ENCODE measurements around the gene COQ5.
"Not testable (repeated sequence)": the region's sequence is repeated elsewhere in the genome, so short reads cannot be mapped to it uniquely, and the experiment has no call there.

Gene COQ5

GRCh38 chr12:120528861-120529525 lies at the start of gene COQ5:
COQ5 (minus strand) TSS chr12:120529158; CDS start chr12:120529141, 17 bp downstream.
- DNase-seq = peak; percentile 88

- no peak for DNase-seq
These were observed 45.1 kb upstream of the COQ5 start for GRCh38 chr12:120574106-120574505.

GRCh38 chr12:120573560-120573959 lies 44.6 kb upstream of the COQ5 start:
- DNase-seq = no peak

GRCh38 chr12:120571299-120571698 lies 42.3 kb upstream of the COQ5 start:
- no peak for DNase-seq

- DNase-seq = no peak
These were observed 34.5 kb upstream of the COQ5 start for GRCh38 chr12:120563495-120563894.

GRCh38 chr12:120562906-120563305 lies 33.9 kb upstream of the COQ5 start:
- DNase-seq = no peak

GRCh38 chr12:120557589-120557988 lies 28.6 kb upstream of the COQ5 start:
- DNase-seq = no peak

- no peak for DNase-seq
These were observed 25.7 kb upstream of the COQ5 start for GRCh38 chr12:120554678-120555077.

- DNase-seq = no peak
These were observed 17.1 kb upstream of the COQ5 start for GRCh38 chr12:120546050-120546386.

- no peak for DNase-seq
These were observed 15.7 kb upstream of the COQ5 start for GRCh38 chr12:120544691-120545090.

- DNase-seq = no peak
These were observed 13.2 kb upstream of the COQ5 start for GRCh38 chr12:120542166-120542565.

- DNase-seq = no peak
These were observed 11.5 kb upstream of the COQ5 start for GRCh38 chr12:120540445-120540844.

- DNase-seq = no peak
These were observed 10.3 kb upstream of the COQ5 start for GRCh38 chr12:120539303-120539702.

- no peak for DNase-seq
These were observed 9.6 kb upstream of the COQ5 start for GRCh38 chr12:120538281-120539156.

- no peak for DNase-seq
These were observed 8.9 kb upstream of the COQ5 start for GRCh38 chr12:120537856-120538220.

GRCh38 chr12:120536064-120536791 lies 7.3 kb upstream of the COQ5 start:
- DNase-seq = no peak

GRCh38 chr12:120534703-120535655 lies 6.0 kb upstream of the COQ5 start:
- no peak for DNase-seq

- DNase-seq = peak; percentile 74
These were observed 5.3 kb upstream of the COQ5 start, which contains the start of gene RNF10 for GRCh38 chr12:120534203-120534702. RNF10 (plus strand) TSS chr12:120534356; CDS start chr12:120534812, 456 bp downstream.

GRCh38 chr12:120532701-120533238 lies 3.8 kb upstream of the COQ5 start:
- no peak for DNase-seq

GRCh38 chr12:120530418-120530761 lies 1.4 kb upstream of the COQ5 start:
- not testable (repeated sequence) for DNase-seq

- no peak for DNase-seq
These were observed 871 bp upstream of the COQ5 start for GRCh38 chr12:120529641-120530417.
